ENCODE measurements around the gene SKI. TPM values are rescaled to one million over a fixed set of nuclear protein-coding genes. Genes with fewer than 3 reads are reported as not detected.
A peak's percentile ranks its signal among the peaks of the same experiment; 100 is the strongest.

Gene SKI
- total and polyA plus RNA-seq, 9 of the 15 experiments (the other 6 are each of a cell fraction or from before 2014, with no cell fraction given) = 0.10 to 60.5 (median 4.6) TPM

GRCh38 chr1:2206813-2207487, 21.2 kb upstream of the SKI start (continued):
- TF ChIP-seq MYNN (IDR thresholded peaks at IDR 0.05) (no peak), MYNN (CRISPR knock-in tag; IDR thresholded peaks at IDR 0.05) (no peak)

DNA sequence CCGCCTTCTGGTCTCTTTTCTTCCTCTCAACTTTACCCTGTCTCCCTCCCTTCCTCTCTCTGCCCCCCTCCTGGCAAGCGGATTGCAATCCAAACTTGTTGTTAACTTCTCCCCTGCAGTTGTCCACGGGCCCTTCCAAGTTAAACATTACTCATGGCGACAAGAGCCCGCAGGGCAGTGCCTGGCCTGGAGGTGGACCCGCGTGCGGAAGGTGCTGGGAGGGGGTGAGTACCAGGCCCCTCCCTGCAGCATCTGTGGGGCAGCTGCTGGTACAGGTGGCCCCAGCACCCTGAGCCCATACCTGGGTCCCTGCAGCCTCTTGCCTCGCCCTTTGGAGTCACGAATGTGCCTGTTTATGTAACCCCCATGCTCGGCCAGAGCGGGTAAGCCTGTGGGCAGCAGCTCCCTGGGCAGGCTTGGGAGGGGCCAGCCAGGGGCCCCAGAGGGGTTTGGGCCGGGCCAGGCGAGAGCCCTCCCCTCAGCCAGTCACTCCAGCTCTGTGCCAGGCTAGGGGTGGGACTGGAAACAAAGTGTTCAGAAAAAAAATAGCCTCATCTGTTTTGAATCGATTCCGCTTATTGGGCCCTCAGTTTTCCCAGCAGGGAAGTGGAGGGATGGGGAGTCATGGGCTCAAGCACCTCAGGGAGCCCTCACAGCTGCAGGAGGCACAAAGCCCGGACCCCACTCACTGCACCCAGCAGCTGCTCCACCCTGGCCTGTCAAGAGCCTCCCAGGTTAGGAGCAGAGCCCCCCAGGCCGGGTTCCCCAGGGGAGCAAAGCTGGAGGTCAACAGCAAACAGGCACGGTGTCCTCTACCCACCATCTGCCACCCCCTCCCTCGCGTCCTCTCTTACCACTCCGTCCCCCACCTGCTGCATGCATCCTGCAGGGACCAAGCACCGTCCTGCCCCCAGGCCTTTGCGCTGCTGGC, 19.5 kb upstream of the SKI start:
- ChIA-PET POLR2A (interaction anchor here (0.6 to 3.7 kb wide), 4 partner anchors 11 to 106 kb away, joined by 3 to 27 read pairs (median 5); no protein-coding TSS in a partner anchor), CTCF (ENCODE audit: low intra/inter-chr PET ratio) (no interaction called here)
- no peaks in the 10 kb centered on the region for H3K36me3 ChIP-seq (ENCODE audit: control insufficient read depth, insufficient read depth, low read length)
- H4K20me1 ChIP-seq (replicated peaks; ENCODE audit: control insufficient read depth, insufficient read depth, low read length) = no peaks in the 10 kb centered on the region
- TF ChIP-seq SNRNP70 (optimal IDR thresholded peaks at IDR 0.05; ENCODE audit: low read depth, low read length) = no peak
- TF ChIP-seq TEAD2 (tag; IDR thresholded peaks at IDR 0.05) = no peak
- TF ChIP-seq MAX (CRISPR knock-in tag; IDR thresholded peaks at IDR 0.05) = no peak
- no peak for TF ChIP-seq NR4A1 (CRISPR knock-in tag; IDR thresholded peaks at IDR 0.05)
- no peak for TF ChIP-seq NR4A1 (tag; IDR thresholded peaks at IDR 0.05)
- no peak for TF ChIP-seq EZH2 (IDR thresholded peaks at IDR 0.05; ENCODE audit: borderline replicate concordance, low read depth, low read length)
- no peak for TF ChIP-seq MCM7 (IDR thresholded peaks at IDR 0.05)
- TF ChIP-seq, protein P1, sequence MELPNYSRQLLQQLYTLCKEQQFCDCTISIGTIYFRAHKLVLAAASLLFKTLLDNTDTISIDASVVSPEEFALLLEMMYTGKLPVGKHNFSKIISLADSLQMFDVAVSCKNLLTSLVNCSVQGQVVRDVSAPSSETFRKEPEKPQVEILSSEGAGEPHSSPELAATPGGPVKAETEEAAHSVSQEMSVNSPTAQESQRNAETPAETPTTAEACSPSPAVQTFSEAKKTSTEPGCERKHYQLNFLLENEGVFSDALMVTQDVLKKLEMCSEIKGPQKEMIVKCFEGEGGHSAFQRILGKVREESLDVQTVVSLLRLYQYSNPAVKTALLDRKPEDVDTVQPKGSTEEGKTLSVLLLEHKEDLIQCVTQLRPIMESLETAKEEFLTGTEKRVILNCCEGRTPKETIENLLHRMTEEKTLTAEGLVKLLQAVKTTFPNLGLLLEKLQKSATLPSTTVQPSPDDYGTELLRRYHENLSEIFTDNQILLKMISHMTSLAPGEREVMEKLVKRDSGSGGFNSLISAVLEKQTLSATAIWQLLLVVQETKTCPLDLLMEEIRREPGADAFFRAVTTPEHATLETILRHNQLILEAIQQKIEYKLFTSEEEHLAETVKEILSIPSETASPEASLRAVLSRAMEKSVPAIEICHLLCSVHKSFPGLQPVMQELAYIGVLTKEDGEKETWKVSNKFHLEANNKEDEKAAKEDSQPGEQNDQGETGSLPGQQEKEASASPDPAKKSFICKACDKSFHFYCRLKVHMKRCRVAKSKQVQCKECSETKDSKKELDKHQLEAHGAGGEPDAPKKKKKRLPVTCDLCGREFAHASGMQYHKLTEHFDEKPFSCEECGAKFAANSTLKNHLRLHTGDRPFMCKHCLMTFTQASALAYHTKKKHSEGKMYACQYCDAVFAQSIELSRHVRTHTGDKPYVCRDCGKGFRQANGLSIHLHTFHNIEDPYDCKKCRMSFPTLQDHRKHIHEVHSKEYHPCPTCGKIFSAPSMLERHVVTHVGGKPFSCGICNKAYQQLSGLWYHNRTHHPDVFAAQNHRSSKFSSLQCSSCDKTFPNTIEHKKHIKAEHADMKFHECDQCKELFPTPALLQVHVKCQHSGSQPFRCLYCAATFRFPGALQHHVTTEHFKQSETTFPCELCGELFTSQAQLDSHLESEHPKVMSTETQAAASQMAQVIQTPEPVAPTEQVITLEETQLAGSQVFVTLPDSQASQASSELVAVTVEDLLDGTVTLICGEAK (IDR thresholded peaks at IDR 0.05) = no peak
- TF ChIP-seq, protein P1 (CRISPR knock-in tag; IDR thresholded peaks at IDR 0.05) = no peak
- peaks cover 43 to 87% of the 10 kb centered on the region in 2 experiments for H3K4me1 ChIP-seq (replicated peaks in 1 of 2; ENCODE audit: control insufficient read depth in 2 of 2, insufficient read depth in 2 of 2, low read length in 2 of 2)
- no peaks in the 10 kb centered on the region for H3K9me1 ChIP-seq (ENCODE audit: control insufficient read depth, insufficient read depth, low read length)
- no peak overlapping the region for H2AFZ ChIP-seq (ENCODE audit: low read depth, low read length)
- ATAC-seq (no peak), DNase-seq (ENCODE audit: extremely low read depth in 1 of 4, low spot score in 3 of 4) (no peak), FAIRE-seq (no peak)
- no peak overlapping the region for H3K4me2 ChIP-seq (ENCODE audit: insufficient read depth, low read length)
- no peaks in the 10 kb centered on the region for H3K27me3 ChIP-seq (ENCODE audit: control insufficient read depth in 2 of 2, insufficient read depth in 2 of 2, low read length in 2 of 2)
- intact Hi-C loops (cut with micrococcal nuclease) (no loop called here), in situ Hi-C loops (cut with MboI) (no loop called here)
- peak overlapping the region in 1 of 2 experiments; percentile 91; a peak in 2 of 4 replicates for H3K9ac ChIP-seq (ENCODE audit: insufficient read depth in 1 of 2, low read depth in 2 of 2, low read length in 2 of 2)
- H3K27ac ChIP-seq (ENCODE audit: extremely low read depth, low read depth, low read length) = no peak overlapping the region
- no peaks in the 10 kb centered on the region for H3K9me3 ChIP-seq (replicated peaks; ENCODE audit: control insufficient read depth, insufficient read depth, low read depth, low read length)
- H3K4me3 ChIP-seq = no peak overlapping the region
- BruUV-seq (replicated peaks) = no TSS peak
- no peaks in the 10 kb centered on the region; the same call in 2 of the 3 replicates for H3K79me2 ChIP-seq (ENCODE audit: control insufficient read depth, insufficient read depth, low read length)
- 64% methylated on average over 22 of the region's 24 CpGs for WGBS (ENCODE audit: insufficient coverage, low coverage, missing lambda C conversion rate)

Measured in K562 (cell line).